Stomach (tissue), 4 donors: Measurements from ENCODE around the gene AXL.

Experiments
- CTCF ChIP-seq, 7 experiments: fragments of 450-650 bp in 4 of 7; fragments of 200-600 bp in 3 of 7; sonication (generic) in 3 of 7; IDR thresholded peaks; one replicate each; pipeline ENCODE4 v1.5.1; 2016 to 2019; ENCODE audit warnings: antibody characterized with exemption in 7 of 7, control low read depth in 2 of 7, mild to moderate bottlenecking in 1 of 7
- EP300 ChIP-seq: sonication (generic); formaldehyde crosslinking; IDR thresholded peaks from one replicate; pipeline ENCODE4 v1.6.1; 2017; ENCODE audit warnings: antibody characterized with exemption
- POLR2A ChIP-seq, 4 donors: fragments of 450-650 bp; IDR thresholded peaks; one replicate each; pipeline ENCODE4 v1.6.1; 2016; ENCODE audit warnings: antibody characterized with exemption in 4 of 4, control low read depth in 2 of 4, mild to moderate bottlenecking in 1 of 4, moderate library complexity in 1 of 4
- POLR2AphosphoS5 ChIP-seq, 3 donors: sonication (generic); formaldehyde crosslinking; IDR thresholded peaks; one replicate each; pipeline ENCODE4 v1.6.1; 2016; ENCODE audit warnings: antibody characterized with exemption in 3 of 3

GRCh38 chr19:41300555-41300954 is 81.5 kb downstream of the AXL start:
- TF ChIP-seq CTCF (IDR thresholded peaks at IDR 0.05) (no peak), POLR2A (IDR thresholded peaks at IDR 0.05) (no peak), EP300 (no peak), POLR2AphosphoS5 (IDR thresholded peaks at IDR 0.05) (no peak)
